HAP-1 (cell line): ENCODE measurements around the gene IL10RB.
A peak's percentile ranks its signal among the peaks of the same experiment; 100 is the strongest.

Source experiments
- DNase-seq, 2 experiments: peaks; one replicate each; pipeline ENCODE4 v3.0.0-alpha.2; 2016 to 2020; ENCODE audit warnings: low spot score in 2 of 2
- H3K27me3 ChIP-seq: fragments of 250-450 bp; sonication (Bioruptor Pico); 2 replicates; pipeline ENCODE4 v1.5.1; 2020; ENCODE audit warnings: low read depth, mild to moderate bottlenecking, moderate library complexity
- H3K36me3 ChIP-seq: fragments of 250-450 bp; sonication (Bioruptor Pico); replicated peaks from 2 replicates; pipeline ENCODE4 v1.5.1; 2020; ENCODE audit warnings: mild to moderate bottlenecking
- H3K4me1 ChIP-seq: fragments of 250-450 bp; sonication (Bioruptor Pico); 2 replicates; pipeline ENCODE4 v1.5.1; 2020; ENCODE audit warnings: mild to moderate bottlenecking
- H3K4me3 ChIP-seq: fragments of 250-450 bp; sonication (Bioruptor Pico); 2 replicates; pipeline ENCODE4 v1.5.1; 2020; ENCODE audit warnings: mild to moderate bottlenecking, moderate library complexity
- H3K9me3 ChIP-seq: fragments of 250-450 bp; sonication (Bioruptor Pico); 2 replicates; pipeline ENCODE4 v1.5.1; 2020; ENCODE audit warnings: mild to moderate bottlenecking, moderate library complexity
- in situ Hi-C: fragments of 300-500 bp; cut with MboI; formaldehyde crosslinking; loops from 3 replicates; pipeline ENCODE4 v1.14.3; 2020; ENCODE audit warnings: low sequenced_read_pairs, inconsistent platforms, mixed read lengths

Gene IL10RB

GRCh38 chr21:33261635-33262034 is 4.5 kb upstream of the IL10RB start:
- H3K4me3 ChIP-seq = no peak overlapping the region
- no peaks in the 10 kb centered on the region for H3K27me3 ChIP-seq
- H3K36me3 ChIP-seq = peaks cover 8% of the 10 kb centered on the region; the same call in 1 of the 2 replicates
- H3K9me3 ChIP-seq = no peaks in the 10 kb centered on the region
- in situ Hi-C loops = no loop called here
- no peak for DNase-seq
- 0 out of 2 replicates have a peak, but pooled peaks cover 2% of the 10 kb centered on the region for H3K4me1 ChIP-seq

GRCh38 chr21:33262921-33263320 is 3.2 kb upstream of the IL10RB start:
- Histone ChIP-seq H3K4me3 (no peak overlapping the region), H3K4me1 (0 out of 2 replicates have a peak, but pooled peaks cover 2% of the 10 kb centered on the region), H3K36me3 (no peaks in the 10 kb centered on the region; the same call in 1 of the 2 replicates), H3K27me3 (no peaks in the 10 kb centered on the region), H3K9me3 (no peaks in the 10 kb centered on the region)
- in situ Hi-C loops = no loop called here
- no peak for DNase-seq

- in situ Hi-C loops = no loop called here
- no peak overlapping the region for H3K4me3 ChIP-seq
- H3K9me3 ChIP-seq = no peaks in the 10 kb centered on the region
- no peaks in the 10 kb centered on the region for H3K27me3 ChIP-seq
- no peak for DNase-seq
- peaks cover 8% of the 10 kb centered on the region; the same call in 1 of the 2 replicates for H3K36me3 ChIP-seq
- H3K4me1 ChIP-seq = 0 out of 2 replicates have a peak, but pooled peaks cover 2% of the 10 kb centered on the region
These were observed 1.6 kb upstream of the IL10RB start for GRCh38 chr21:33264561-33264960.

- H3K36me3 ChIP-seq = peaks cover 8% of the 10 kb centered on the region; the same call in 1 of the 2 replicates
- no peaks in the 10 kb centered on the region for H3K27me3 ChIP-seq
- in situ Hi-C loops = no loop called here
- 0 out of 2 replicates have a peak, but pooled peaks cover 2% of the 10 kb centered on the region for H3K4me1 ChIP-seq
- H3K9me3 ChIP-seq = no peaks in the 10 kb centered on the region
- peak overlapping the region; percentile 85 for H3K4me3 ChIP-seq
- no peak for DNase-seq
These were observed 510 bp upstream of the IL10RB start for GRCh38 chr21:33265664-33266049.

GRCh38 chr21:33266789-33267135 is 595 bp downstream of the IL10RB start:
- no peaks in the 10 kb centered on the region for H3K27me3 ChIP-seq
- H3K36me3 ChIP-seq = peaks cover 8% of the 10 kb centered on the region; the same call in 1 of the 2 replicates
- H3K4me3 ChIP-seq = peak overlapping the region; percentile 85
- H3K4me1 ChIP-seq = 0 out of 2 replicates have a peak, but pooled peaks cover 2% of the 10 kb centered on the region
- no peaks in the 10 kb centered on the region for H3K9me3 ChIP-seq
- in situ Hi-C loops = no loop called here
- no peak for DNase-seq

GRCh38 chr21:33267250-33267649 is 1.1 kb downstream of the IL10RB start:
- Histone ChIP-seq H3K27me3 (no peaks in the 10 kb centered on the region), H3K36me3 (peaks cover 8% of the 10 kb centered on the region; the same call in 1 of the 2 replicates), H3K4me1 (0 out of 2 replicates have a peak, but pooled peaks cover 2% of the 10 kb centered on the region), H3K9me3 (no peaks in the 10 kb centered on the region), H3K4me3 (peak overlapping the region; percentile 85)
- DNase-seq = no peak
- in situ Hi-C loops = no loop called here

GRCh38 chr21:33268393-33268736 is 2.2 kb downstream of the IL10RB start:
- in situ Hi-C loops = no loop called here
- peaks cover 10% of the 10 kb centered on the region; the same call in 1 of the 2 replicates for H3K36me3 ChIP-seq

GRCh38 chr21:33268737-33269441 is 2.7 kb downstream of the IL10RB start:
- no peak overlapping the region for H3K4me3 ChIP-seq
- peaks cover 10% of the 10 kb centered on the region; the same call in 1 of the 2 replicates for H3K36me3 ChIP-seq
- no peak for DNase-seq
- in situ Hi-C loops = no loop called here
- 0 out of 2 replicates have a peak, but pooled peaks cover 2% of the 10 kb centered on the region for H3K4me1 ChIP-seq
- no peaks in the 10 kb centered on the region for H3K27me3 ChIP-seq
- no peaks in the 10 kb centered on the region for H3K9me3 ChIP-seq

More at GRCh38 chr21:33268393-33268736, 2.2 kb downstream of the IL10RB start:
- no peaks in the 10 kb centered on the region for H3K9me3 ChIP-seq
- H3K4me3 ChIP-seq = no peak overlapping the region
- DNase-seq = no peak
- no peaks in the 10 kb centered on the region for H3K27me3 ChIP-seq
- H3K4me1 ChIP-seq = 0 out of 2 replicates have a peak, but pooled peaks cover 2% of the 10 kb centered on the region

GRCh38 chr21:33270986-33271385 is 4.8 kb downstream of the IL10RB start:
- peaks cover 13% of the 10 kb centered on the region; the same call in 1 of the 2 replicates for H3K36me3 ChIP-seq
- no peaks in the 10 kb centered on the region for H3K27me3 ChIP-seq
- in situ Hi-C loops = no loop called here
- no peaks in the 10 kb centered on the region for H3K9me3 ChIP-seq
- no peak overlapping the region for H3K4me3 ChIP-seq
- DNase-seq = no peak
- H3K4me1 ChIP-seq = no peaks in the 10 kb centered on the region

GRCh38 chr21:33273044-33273443 is 6.9 kb downstream of the IL10RB start:
- Histone ChIP-seq H3K4me3 (no peak overlapping the region), H3K4me1 (no peaks in the 10 kb centered on the region), H3K9me3 (no peaks in the 10 kb centered on the region), H3K27me3 (no peaks in the 10 kb centered on the region), H3K36me3 (peaks cover 13% of the 10 kb centered on the region; the same call in 1 of the 2 replicates)
- DNase-seq = no peak
- in situ Hi-C loops = no loop called here

GRCh38 chr21:33278721-33279120 is 12.6 kb downstream of the IL10RB start:
- in situ Hi-C loops = no loop called here
- no peaks in the 10 kb centered on the region for H3K27me3 ChIP-seq
- no peaks in the 10 kb centered on the region for H3K4me1 ChIP-seq
- H3K9me3 ChIP-seq = no peaks in the 10 kb centered on the region
- no peak overlapping the region for H3K4me3 ChIP-seq
- DNase-seq = no peak
- peaks cover 3% of the 10 kb centered on the region; the same call in 1 of the 2 replicates for H3K36me3 ChIP-seq

- in situ Hi-C loops = no loop called here
- Histone ChIP-seq H3K9me3 (no peaks in the 10 kb centered on the region), H3K27me3 (no peaks in the 10 kb centered on the region), H3K4me3 (no peak overlapping the region), H3K4me1 (no peaks in the 10 kb centered on the region), H3K36me3 (peaks cover 3% of the 10 kb centered on the region; the same call in 1 of the 2 replicates)
- DNase-seq = no peak
These were observed 13.2 kb downstream of the IL10RB start for GRCh38 chr21:33279330-33279820.

- Histone ChIP-seq H3K4me1 (no peaks in the 10 kb centered on the region; the same call in 1 of the 2 replicates), H3K4me3 (no peak overlapping the region), H3K27me3 (no peaks in the 10 kb centered on the region), H3K36me3 (peaks cover 5% of the 10 kb centered on the region), H3K9me3 (no peaks in the 10 kb centered on the region)
- in situ Hi-C loops = no loop called here
- DNase-seq = no peak
These were observed 15.0 kb downstream of the IL10RB start for GRCh38 chr21:33281096-33281652.

GRCh38 chr21:33283203-33283602 is 17.0 kb downstream of the IL10RB start:
- DNase-seq = no peak
- in situ Hi-C loops = no loop called here
- peaks cover 5% of the 10 kb centered on the region for H3K4me1 ChIP-seq
- no peaks in the 10 kb centered on the region for H3K9me3 ChIP-seq
- peaks cover 5% of the 10 kb centered on the region for H3K36me3 ChIP-seq
- H3K27me3 ChIP-seq = no peaks in the 10 kb centered on the region
- no peak overlapping the region for H3K4me3 ChIP-seq
